HG03066 (cell line): ENCODE results near the gene HHLA2.

ENCODE experiments used
- ATAC-seq: cut with Tn5 transposase; IDR thresholded peaks from one replicate; pipeline ENCODE4 v1.9.1; 2021; ENCODE audit warnings: low read depth; ENCODE audit not compliant: unreplicated experiment

The HHLA2 gene

GRCh38 chr3:108415661-108416060, 119.3 kb downstream of the HHLA2 start:
- no peak for ATAC-seq

GRCh38 chr3:108416111-108416869, 119.9 kb downstream of the HHLA2 start:
- no peak for ATAC-seq

- no peak for ATAC-seq
Measured at GRCh38 chr3:108420926-108421325, 124.6 kb downstream of the HHLA2 start.
